HepG2 (cell line): ENCODE results near the gene RCCD1. TPM values are rescaled to one million over a fixed set of nuclear protein-coding genes. Genes with fewer than 3 reads are reported as not detected.

Experiments used
- ARID2 ChIP-seq: sonication (generic); formaldehyde crosslinking; IDR thresholded peaks from 2 replicates; pipeline ENCODE4 v1.8.1; 2022; ENCODE audit warnings: mild to moderate bottlenecking, missing genetic modification reagents, borderline replicate concordance
- CENPX ChIP-seq: sonication (generic); formaldehyde crosslinking; IDR thresholded peaks from 2 replicates; pipeline ENCODE4 v1.9.0; 2021; ENCODE audit warnings: mild to moderate bottlenecking, missing genetic modification reagents, moderate library complexity
- EHMT2 ChIP-seq: fragments of 200-600 bp; sonication (generic); IDR thresholded peaks from 2 replicates; pipeline ENCODE4 v1.7.0; 2017; ENCODE audit warnings: antibody characterized with exemption, low read depth, low read length, borderline replicate concordance
- FOXC1 ChIP-seq: sonication (generic); formaldehyde crosslinking; IDR thresholded peaks from 2 replicates; pipeline ENCODE4 v1.8.0; 2022; ENCODE audit warnings: mild to moderate bottlenecking, missing genetic modification reagents, borderline replicate concordance
- FOXJ3 ChIP-seq: sonication (generic); formaldehyde crosslinking; IDR thresholded peaks from 2 replicates; pipeline ENCODE4 v1.4.0; 2020; ENCODE audit warnings: missing genetic modification reagents, mild to moderate bottlenecking, borderline replicate concordance
- HMGA1 ChIP-seq: sonication (generic); formaldehyde crosslinking; conservative IDR thresholded peaks from 2 replicates; pipeline ENCODE4 v1.4.0; 2020; ENCODE audit warnings: missing genetic modification reagents
- HNRNPH1 ChIP-seq: fragments of 200-400 bp; formaldehyde crosslinking; optimal IDR thresholded peaks from 2 replicates; pipeline ENCODE3; 2017; ENCODE audit warnings: mild to moderate bottlenecking, low read depth, low read length
- KAT2B ChIP-seq: fragments of 150-350 bp; IDR thresholded peaks from 2 replicates; pipeline ENCODE4 v1.6.1; 2014; ENCODE audit warnings: low read depth, low read length, borderline replicate concordance
- KLF9 ChIP-seq: IDR thresholded peaks from 2 replicates; pipeline ENCODE4 v1.6.1; 2016; ENCODE audit warnings: low read depth
- MBD4 ChIP-seq: IDR thresholded peaks from 2 replicates; pipeline ENCODE4 v1.6.1; 2012; ENCODE audit warnings: low read length, inconsistent platforms, borderline replicate concordance
- NFIC ChIP-seq: IDR thresholded peaks from 2 replicates; pipeline ENCODE4 v1.6.1; 2012; ENCODE audit warnings: mild to moderate bottlenecking, low read length, inconsistent platforms
- NPAS2 ChIP-seq: sonication (generic); formaldehyde crosslinking; IDR thresholded peaks from 2 replicates; pipeline ENCODE4 v1.8.0; 2022; ENCODE audit warnings: mild to moderate bottlenecking, missing genetic modification reagents, borderline replicate concordance
- PHF8 ChIP-seq: sonication (generic); formaldehyde crosslinking; IDR thresholded peaks from 2 replicates; pipeline ENCODE4 v1.5.0; 2020; ENCODE audit warnings: missing genetic modification reagents
- POLR2AphosphoS5 ChIP-seq: IDR thresholded peaks from 2 replicates; pipeline ENCODE4 v1.6.1; 2012; ENCODE audit warnings: low read depth, low read length
- RBM22 ChIP-seq: fragments of 200-400 bp; formaldehyde crosslinking; optimal IDR thresholded peaks from 2 replicates; pipeline ENCODE3; 2017; ENCODE audit warnings: mild to moderate bottlenecking, low read length, moderate library complexity
- SMARCC2 ChIP-seq: fragments of 450-650 bp; IDR thresholded peaks from 2 replicates; pipeline ENCODE4 v1.6.1; 2017; ENCODE audit warnings: antibody characterized with exemption, mild to moderate bottlenecking
- SMYD3 ChIP-seq: sonication (generic); formaldehyde crosslinking; IDR thresholded peaks from 2 replicates; pipeline ENCODE4 v1.8.1; 2023; ENCODE audit warnings: mild to moderate bottlenecking, missing genetic modification reagents
- SOX6 ChIP-seq, 2 experiments: fragments of 450-650 bp in 1 of 2; sonication (generic) in 1 of 2; formaldehyde crosslinking in 1 of 2; IDR thresholded peaks; 2 replicates each; pipeline versions ENCODE4 v1.4.0 to v1.6.1; 2017 to 2020; ENCODE audit warnings: antibody characterized with exemption in 1 of 2, mild to moderate bottlenecking in 1 of 2, missing genetic modification reagents in 1 of 2
- TP53 ChIP-seq: sonication (generic); formaldehyde crosslinking; conservative IDR thresholded peaks from 2 replicates; pipeline ENCODE4 v1.4.0; 2020; ENCODE audit warnings: missing genetic modification reagents
- ZBTB38 ChIP-seq: sonication (generic); formaldehyde crosslinking; IDR thresholded peaks from 2 replicates; pipeline ENCODE4 v1.5.1; 2020; ENCODE audit warnings: mild to moderate bottlenecking, missing genetic modification reagents
- ZNF180 ChIP-seq: sonication (generic); formaldehyde crosslinking; IDR thresholded peaks from 2 replicates; pipeline ENCODE4 v1.4.0; 2020; ENCODE audit warnings: low read depth, missing genetic modification reagents, borderline replicate concordance
- ZNF263 ChIP-seq: sonication (generic); formaldehyde crosslinking; IDR thresholded peaks from 2 replicates; pipeline ENCODE4 v1.4.0; 2020; ENCODE audit warnings: missing genetic modification reagents
- ZNF572 ChIP-seq: sonication (generic); formaldehyde crosslinking; IDR thresholded peaks from 2 replicates; pipeline ENCODE4 v1.5.1; 2020; ENCODE audit warnings: mild to moderate bottlenecking, missing genetic modification reagents
- ZNF674 ChIP-seq: sonication (generic); formaldehyde crosslinking; IDR thresholded peaks from 2 replicates; pipeline ENCODE4 v1.5.0; 2020; ENCODE audit warnings: low read depth, mild to moderate bottlenecking, missing genetic modification reagents
- ZNF7 ChIP-seq: IDR thresholded peaks from 2 replicates; pipeline ENCODE4 v1.6.1; 2016; ENCODE audit warnings: missing biosample characterization, missing genetic modification reagents
- ZSCAN9 ChIP-seq: IDR thresholded peaks from 2 replicates; pipeline ENCODE4 v1.6.1; 2016; ENCODE audit warnings: borderline replicate concordance
- polyA plus RNA-seq, 8 experiments: library from polyadenylated mRNA; depleted of rRNA in 3 of 8; stranded (reverse) in 7 of 8; unstranded in 1 of 8; fragments of >200 nt; fragmentation: Illumina TruSeq in 4 of 8; extraction: Trizol in 4 of 8; gene quantifications; 2 replicates each; pipeline versions ENCODE4 v1.2.1 to v1.2.3, GENCODE V29; 2011 to 2016; ENCODE audit warnings: low read depth in 4 of 8, missing spikeins in 1 of 8, mixed read lengths in 1 of 8; ENCODE audit not compliant: insufficient read depth in 1 of 8
- total RNA-seq, 5 experiments: library from RNA; depleted of rRNA; stranded (reverse); fragments of >200 nt; fragmentation: Illumina TruSeq; extraction: Trizol; gene quantifications; 2 replicates each; pipeline ENCODE4 v1.2.3, GENCODE V29; 2016; ENCODE audit warnings: low read depth in 1 of 5
- TF ChIP-seq, protein P1 (sequence below): IDR thresholded peaks from 2 replicates; pipeline ENCODE4 v1.6.1; 2016; ENCODE audit warnings: low read depth, missing genetic modification reagents, missing compliant biosample characterization

RCCD1 gene
- total and polyA plus RNA-seq, 2 of the 13 experiments (the other 11 are each of a cell fraction or from before 2014, with no cell fraction given), result 14.1 to 15.1 TPM

DNA sequence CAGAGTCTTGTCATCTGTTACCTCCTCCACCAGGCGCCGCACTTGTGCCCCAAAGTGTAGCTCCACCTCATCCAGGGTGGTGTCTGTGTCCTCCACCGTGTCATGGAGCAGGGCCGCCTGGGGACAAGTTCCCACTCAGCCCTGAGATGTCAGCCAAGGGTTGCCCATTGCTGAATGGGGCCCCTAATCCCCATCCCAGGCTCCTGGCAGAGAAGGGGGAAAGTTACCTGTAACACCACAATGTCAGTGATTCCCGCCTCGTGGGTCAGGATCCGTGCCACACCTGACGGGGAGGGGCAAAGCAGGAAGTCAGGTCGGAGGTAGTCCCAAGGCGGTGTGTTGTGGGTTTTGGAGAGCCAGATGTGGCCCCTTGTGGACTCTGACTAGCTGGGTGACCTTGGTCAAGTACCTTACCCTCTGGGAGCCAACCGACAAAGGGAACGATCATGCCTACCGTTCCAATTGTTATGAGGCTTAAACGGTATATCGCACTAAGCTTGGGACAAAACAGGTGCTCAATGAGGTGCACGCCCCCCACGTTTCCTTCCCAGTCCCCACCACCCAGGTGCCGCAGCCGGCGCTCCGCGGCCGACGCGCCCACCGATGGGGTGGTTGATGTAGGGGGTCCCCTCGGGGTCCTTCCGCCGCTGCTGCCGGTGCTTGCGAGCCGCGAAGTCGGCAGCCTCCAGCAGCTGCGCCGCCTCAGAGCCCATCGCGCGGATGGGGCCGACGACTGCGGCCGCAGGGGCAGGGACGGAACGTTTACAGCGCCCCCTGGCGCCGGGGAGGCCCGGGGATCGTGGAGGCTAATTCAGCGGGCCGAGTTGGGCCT, 22.6 kb upstream of the RCCD1 start, which contains the start of gene HDDC3 (continued):
- TF ChIP-seq FOXJ3 (CRISPR knock-in tag) (no peak), SOX6 (IDR thresholded peaks at IDR 0.05) (no peak), SOX6 (CRISPR knock-in tag; IDR thresholded peaks at IDR 0.05) (peak; percentile 63), ZNF674 (CRISPR knock-in tag) (peak; percentile 36; the same call in 1 of the 2 replicates), CENPX (CRISPR knock-in tag) (no peak), ARID2 (CRISPR knock-in tag) (no peak), ZNF180 (CRISPR knock-in tag) (no peak), HNRNPH1 (no peak), PHF8 (CRISPR knock-in tag) (peak; percentile 91), NPAS2 (CRISPR knock-in tag) (no peak), NFIC (no peak), POLR2AphosphoS5 (peak; percentile 72), KLF9 (0 out of 2 replicates have a peak, but pooled peaks have one; percentile 44), ZSCAN9 (CRISPR knock-in tag) (no peak; the same call in 1 of the 2 replicates), ZNF263 (CRISPR knock-in tag) (peak; percentile 89), ZNF572 (0 out of 2 replicates have a peak, but pooled peaks have one; percentile 49), ZNF7 (0 out of 2 replicates have a peak, but pooled peaks have one; percentile 30), SMARCC2 (no peak), KAT2B (no peak), SMYD3 (CRISPR knock-in tag) (no peak; the same call in 1 of the 2 replicates), MBD4 (no peak), ZBTB38 (CRISPR knock-in tag) (peak; percentile 85), RBM22 (no peak), FOXC1 (CRISPR knock-in tag) (peak; percentile 91), EHMT2 (no peak), TP53 (CRISPR knock-in tag) (peak; percentile 62; the same call in 1 of the 2 replicates), HMGA1 (CRISPR knock-in tag) (no peak)
- TF ChIP-seq, protein P1, sequence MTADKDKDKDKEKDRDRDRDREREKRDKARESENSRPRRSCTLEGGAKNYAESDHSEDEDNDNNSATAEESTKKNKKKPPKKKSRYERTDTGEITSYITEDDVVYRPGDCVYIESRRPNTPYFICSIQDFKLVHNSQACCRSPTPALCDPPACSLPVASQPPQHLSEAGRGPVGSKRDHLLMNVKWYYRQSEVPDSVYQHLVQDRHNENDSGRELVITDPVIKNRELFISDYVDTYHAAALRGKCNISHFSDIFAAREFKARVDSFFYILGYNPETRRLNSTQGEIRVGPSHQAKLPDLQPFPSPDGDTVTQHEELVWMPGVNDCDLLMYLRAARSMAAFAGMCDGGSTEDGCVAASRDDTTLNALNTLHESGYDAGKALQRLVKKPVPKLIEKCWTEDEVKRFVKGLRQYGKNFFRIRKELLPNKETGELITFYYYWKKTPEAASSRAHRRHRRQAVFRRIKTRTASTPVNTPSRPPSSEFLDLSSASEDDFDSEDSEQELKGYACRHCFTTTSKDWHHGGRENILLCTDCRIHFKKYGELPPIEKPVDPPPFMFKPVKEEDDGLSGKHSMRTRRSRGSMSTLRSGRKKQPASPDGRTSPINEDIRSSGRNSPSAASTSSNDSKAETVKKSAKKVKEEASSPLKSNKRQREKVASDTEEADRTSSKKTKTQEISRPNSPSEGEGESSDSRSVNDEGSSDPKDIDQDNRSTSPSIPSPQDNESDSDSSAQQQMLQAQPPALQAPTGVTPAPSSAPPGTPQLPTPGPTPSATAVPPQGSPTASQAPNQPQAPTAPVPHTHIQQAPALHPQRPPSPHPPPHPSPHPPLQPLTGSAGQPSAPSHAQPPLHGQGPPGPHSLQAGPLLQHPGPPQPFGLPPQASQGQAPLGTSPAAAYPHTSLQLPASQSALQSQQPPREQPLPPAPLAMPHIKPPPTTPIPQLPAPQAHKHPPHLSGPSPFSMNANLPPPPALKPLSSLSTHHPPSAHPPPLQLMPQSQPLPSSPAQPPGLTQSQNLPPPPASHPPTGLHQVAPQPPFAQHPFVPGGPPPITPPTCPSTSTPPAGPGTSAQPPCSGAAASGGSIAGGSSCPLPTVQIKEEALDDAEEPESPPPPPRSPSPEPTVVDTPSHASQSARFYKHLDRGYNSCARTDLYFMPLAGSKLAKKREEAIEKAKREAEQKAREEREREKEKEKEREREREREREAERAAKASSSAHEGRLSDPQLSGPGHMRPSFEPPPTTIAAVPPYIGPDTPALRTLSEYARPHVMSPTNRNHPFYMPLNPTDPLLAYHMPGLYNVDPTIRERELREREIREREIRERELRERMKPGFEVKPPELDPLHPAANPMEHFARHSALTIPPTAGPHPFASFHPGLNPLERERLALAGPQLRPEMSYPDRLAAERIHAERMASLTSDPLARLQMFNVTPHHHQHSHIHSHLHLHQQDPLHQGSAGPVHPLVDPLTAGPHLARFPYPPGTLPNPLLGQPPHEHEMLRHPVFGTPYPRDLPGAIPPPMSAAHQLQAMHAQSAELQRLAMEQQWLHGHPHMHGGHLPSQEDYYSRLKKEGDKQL (CRISPR knock-in tag), result 0 out of 2 replicates have a peak, but pooled peaks have one; percentile 22
